Retinal pigment epithelial cell (primary cell): ENCODE results near the gene FOXP1.
"Not testable (repeated sequence)": the region's sequence is repeated elsewhere in the genome, so short reads cannot be mapped to it uniquely, and the experiment has no call there.

ENCODE experiments used
- DNase-seq: peaks from one replicate; pipeline ENCODE4 v3.0.0-alpha.2; 2010; ENCODE audit warnings: low read depth
- H3K4me3 ChIP-seq: 2 replicates; pipeline ENCODE4 v1.5.1; 2011; ENCODE audit warnings: mild to moderate bottlenecking, low read length, control low read depth, moderate library complexity
- CTCF ChIP-seq: conservative IDR thresholded peaks from 2 replicates; pipeline ENCODE4 v1.5.1; 2011; ENCODE audit warnings: low read depth, low read length, control low read depth, inconsistent platforms

FOXP1 gene

DNA sequence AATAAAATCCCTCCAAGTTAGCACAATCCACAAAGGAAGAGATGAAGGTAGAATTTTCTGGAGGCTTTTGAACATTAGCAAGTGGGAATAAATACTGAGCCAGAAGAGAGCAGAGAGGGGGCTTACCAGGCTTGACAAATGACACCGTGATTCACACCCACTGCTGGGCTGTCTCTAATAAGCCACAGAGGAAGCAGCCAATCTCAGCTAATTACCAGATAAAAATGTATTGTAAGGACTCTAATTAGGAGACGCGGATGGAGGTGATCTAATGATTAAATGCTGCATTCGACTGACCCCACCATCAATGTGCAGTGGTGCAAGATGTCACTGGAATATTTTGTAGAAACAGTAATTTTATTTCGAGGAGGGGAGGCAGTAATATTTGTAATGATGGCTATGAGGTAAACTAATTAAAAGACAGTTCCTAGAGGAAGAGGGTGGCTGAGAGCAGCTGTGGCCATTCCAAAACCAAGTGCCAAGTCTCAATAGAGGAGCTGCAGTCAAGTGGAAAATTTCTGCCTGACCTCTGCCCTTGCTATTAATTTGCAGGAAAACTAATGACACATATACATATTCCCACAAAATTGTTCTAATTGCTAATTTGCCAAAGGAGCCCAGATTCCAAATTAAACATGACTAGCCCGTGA lies 602.2 kb downstream of the FOXP1 start:
- DNase-seq, result peak; percentile 29
- TF ChIP-seq CTCF, result no peak

GRCh38 chr3:70980646-70981170 lies 602.8 kb downstream of the FOXP1 start:
- DNase-seq, result no peak
- no peak overlapping the region for H3K4me3 ChIP-seq
- TF ChIP-seq CTCF, result no peak

More for the DNA sequence above, 602.2 kb downstream of the FOXP1 start:
- H3K4me3 ChIP-seq, result no peak overlapping the region

GRCh38 chr3:70979983-70980645 lies 603.4 kb downstream of the FOXP1 start:
- no peak for TF ChIP-seq CTCF
- DNase-seq, result peak; percentile 63
- no peak overlapping the region for H3K4me3 ChIP-seq

DNA sequence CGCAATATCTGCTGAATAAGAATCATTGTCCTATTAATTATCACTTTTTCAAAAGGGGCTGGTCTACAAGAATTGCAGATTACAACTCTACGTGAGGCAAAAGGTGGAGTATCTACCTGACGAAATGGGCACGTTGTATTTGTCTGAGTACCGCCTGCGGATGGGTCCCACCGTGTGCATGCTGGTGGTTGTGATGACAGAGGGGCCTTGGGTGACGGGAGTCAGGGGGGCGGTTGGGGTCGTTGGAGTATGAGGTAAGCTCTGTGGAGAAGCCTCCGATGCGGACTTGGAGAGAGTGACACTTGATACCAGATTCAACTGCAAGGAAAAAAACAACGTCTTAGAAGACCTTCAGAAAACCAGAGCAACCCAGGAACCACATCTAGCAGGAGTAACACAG lies 605.8 kb downstream of the FOXP1 start:
- no peak overlapping the region for H3K4me3 ChIP-seq
- no peak for TF ChIP-seq CTCF
- DNase-seq, result no peak

- not testable (repeated sequence) for DNase-seq, H3K4me3 ChIP-seq
Observed at GRCh38 chr3:70975981-70976380, 607.5 kb downstream of the FOXP1 start.

- DNase-seq, result no peak
- TF ChIP-seq CTCF, result no peak
- no peak overlapping the region for H3K4me3 ChIP-seq
Observed at GRCh38 chr3:70974747-70975146, 608.8 kb downstream of the FOXP1 start.

GRCh38 chr3:70973558-70973957 lies 610.0 kb downstream of the FOXP1 start:
- no peak for DNase-seq
- no peak for TF ChIP-seq CTCF

More at GRCh38 chr3:70973558-70973957, 610.0 kb downstream of the FOXP1 start:
- H3K4me3 ChIP-seq, result no peak overlapping the region
